HEK293 (cell line): ENCODE measurements around the gene RGS12.

Source experiments
- CTCF ChIP-seq: fragments of 450-650 bp; formaldehyde crosslinking; IDR thresholded peaks from 2 replicates; pipeline ENCODE4 v1.5.1; 2016; ENCODE audit warnings: missing biosample characterization, missing genetic modification characterization
- MYNN ChIP-seq: fragments of 450-650 bp; formaldehyde crosslinking; IDR thresholded peaks from 2 replicates; pipeline ENCODE4 v1.5.1; 2016; ENCODE audit warnings: missing biosample characterization, missing genetic modification characterization, borderline replicate concordance
- ZFHX2 ChIP-seq: fragments of 450-650 bp; formaldehyde crosslinking; conservative IDR thresholded peaks from 2 replicates; pipeline ENCODE4 v1.5.1; 2016; ENCODE audit warnings: missing biosample characterization, missing genetic modification characterization
- ZNF391 ChIP-seq: fragments of 450-650 bp; formaldehyde crosslinking; IDR thresholded peaks from 2 replicates; pipeline ENCODE4 v1.5.1; 2016; ENCODE audit warnings: low read depth, missing biosample characterization, missing genetic modification characterization, borderline replicate concordance
- TF ChIP-seq, protein P1 (sequence below): fragments of 450-650 bp; formaldehyde crosslinking; IDR thresholded peaks from 2 replicates; pipeline ENCODE4 v1.5.1; 2016; ENCODE audit warnings: missing biosample characterization, missing genetic modification characterization

- TF ChIP-seq ZNF391 (no peak), ZFHX2 (tag by site-specific recombination) (no peak), CTCF (tag by site-specific recombination) (no peak), MYNN (no peak)
- TF ChIP-seq, protein P1, sequence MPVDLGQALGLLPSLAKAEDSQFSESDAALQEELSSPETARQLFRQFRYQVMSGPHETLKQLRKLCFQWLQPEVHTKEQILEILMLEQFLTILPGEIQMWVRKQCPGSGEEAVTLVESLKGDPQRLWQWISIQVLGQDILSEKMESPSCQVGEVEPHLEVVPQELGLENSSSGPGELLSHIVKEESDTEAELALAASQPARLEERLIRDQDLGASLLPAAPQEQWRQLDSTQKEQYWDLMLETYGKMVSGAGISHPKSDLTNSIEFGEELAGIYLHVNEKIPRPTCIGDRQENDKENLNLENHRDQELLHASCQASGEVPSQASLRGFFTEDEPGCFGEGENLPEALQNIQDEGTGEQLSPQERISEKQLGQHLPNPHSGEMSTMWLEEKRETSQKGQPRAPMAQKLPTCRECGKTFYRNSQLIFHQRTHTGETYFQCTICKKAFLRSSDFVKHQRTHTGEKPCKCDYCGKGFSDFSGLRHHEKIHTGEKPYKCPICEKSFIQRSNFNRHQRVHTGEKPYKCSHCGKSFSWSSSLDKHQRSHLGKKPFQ (tag by site-specific recombination): no peak
Measured at GRCh38 chr4:3307486-3307885, 14.7 kb downstream of the RGS12 start.
